ENCODE data around the gene MFAP3. TPM values are rescaled to one million over a fixed set of nuclear protein-coding genes. Genes with fewer than 3 reads are reported as not detected.
A peak's percentile ranks its signal among the peaks of the same experiment; 100 is the strongest.
"Not testable (repeated sequence)": the region's sequence is repeated elsewhere in the genome, so short reads cannot be mapped to it uniquely, and the experiment has no call there.

MFAP3 gene
- polyA plus RNA-seq, 5 donors: 21.0 to 43.2 (median 40.2) TPM

- DNase-seq: no peak
Observed at GRCh38 chr5:154047324-154047723, 8.6 kb downstream of the MFAP3 start.

- DNase-seq: no peak
Observed at GRCh38 chr5:154049636-154050035, 10.9 kb downstream of the MFAP3 start.

- no peak for DNase-seq
Observed at GRCh38 chr5:154053468-154053867, 14.7 kb downstream of the MFAP3 start.

GRCh38 chr5:154055201-154055600 lies 16.4 kb downstream of the MFAP3 start:
- no peak for DNase-seq

GRCh38 chr5:154058055-154059038 lies 19.6 kb downstream of the MFAP3 start:
- DNase-seq: no peak

DNA sequence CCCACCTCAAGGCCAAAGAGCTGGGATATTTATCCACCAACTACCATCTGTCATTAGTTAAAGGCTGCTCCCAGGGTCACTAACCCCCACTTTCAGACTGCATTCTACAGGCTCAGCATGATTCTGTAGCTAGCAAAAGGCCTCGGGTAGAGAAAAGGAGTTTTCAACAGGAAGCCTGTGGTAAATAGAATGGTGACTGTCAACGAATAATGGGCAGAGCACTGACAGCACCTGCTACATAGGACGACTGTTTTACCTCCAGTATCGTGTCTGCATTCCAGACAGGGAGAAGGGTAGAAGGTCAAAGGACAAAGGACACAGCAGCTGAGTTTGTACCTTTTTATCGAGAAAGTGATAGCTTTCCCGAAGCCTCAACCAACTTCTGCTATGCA lies 20.3 kb downstream of the MFAP3 start:
- no peak for DNase-seq

DNA sequence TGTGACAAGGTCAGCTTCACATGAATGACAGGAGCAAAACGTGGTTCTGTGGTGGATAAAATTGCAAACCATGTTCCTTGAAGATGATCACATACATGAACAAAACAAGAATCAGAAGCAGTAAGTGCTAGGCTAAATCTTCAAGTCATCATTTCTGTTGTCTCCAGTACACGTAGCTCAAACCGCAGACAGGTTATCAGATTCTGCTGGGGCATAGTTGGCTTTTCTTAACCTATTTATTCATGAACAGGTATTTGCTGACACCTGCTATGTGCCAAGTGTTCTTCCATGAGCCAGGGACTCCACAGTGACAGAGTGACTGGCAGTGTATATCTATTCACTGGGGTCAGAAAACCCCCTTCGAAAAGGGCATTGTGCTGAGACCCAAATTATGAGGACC lies 20.8 kb downstream of the MFAP3 start:
- no peak for DNase-seq

DNA sequence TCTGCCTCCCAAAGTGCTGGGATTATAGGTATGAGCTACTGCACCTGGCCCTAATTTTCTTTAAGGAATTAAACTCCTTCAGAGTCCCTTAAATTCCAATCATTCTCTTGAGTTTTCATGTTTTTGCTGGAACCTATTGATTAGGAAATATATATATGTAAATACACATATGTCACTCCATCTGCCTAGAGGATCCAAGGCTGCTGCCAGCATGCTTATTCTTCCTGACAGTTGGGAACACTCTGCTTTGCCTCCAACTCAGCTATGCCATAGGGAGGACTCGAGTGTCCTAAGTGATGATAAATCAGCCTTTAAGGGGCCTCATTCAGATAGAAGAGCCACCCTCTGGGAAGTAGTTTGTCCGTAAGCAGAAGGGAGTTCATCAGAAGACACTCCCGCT lies 21.8 kb downstream of the MFAP3 start:
- no peak for DNase-seq

DNA sequence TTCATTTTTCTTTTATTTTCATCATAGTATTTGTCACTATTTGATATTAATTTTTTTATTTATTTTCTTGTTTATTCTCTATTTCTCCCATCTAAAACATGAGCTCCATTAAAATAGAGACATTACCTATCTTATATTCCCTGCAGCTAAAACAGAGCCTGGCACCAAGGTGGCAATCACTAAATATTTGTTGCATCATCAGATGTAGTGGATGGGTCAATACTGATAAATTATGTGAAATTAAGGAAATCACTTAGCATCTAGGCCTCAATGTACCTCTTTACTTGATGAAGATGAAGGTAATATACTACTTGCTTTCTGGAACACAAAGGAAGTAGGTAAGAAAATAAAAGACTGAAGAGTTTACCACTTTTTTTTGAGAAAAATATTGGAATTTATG lies 24.6 kb downstream of the MFAP3 start:
- DNase-seq: no peak

- DNase-seq: no peak
Observed at GRCh38 chr5:154065971-154066370, 27.2 kb downstream of the MFAP3 start.

DNA sequence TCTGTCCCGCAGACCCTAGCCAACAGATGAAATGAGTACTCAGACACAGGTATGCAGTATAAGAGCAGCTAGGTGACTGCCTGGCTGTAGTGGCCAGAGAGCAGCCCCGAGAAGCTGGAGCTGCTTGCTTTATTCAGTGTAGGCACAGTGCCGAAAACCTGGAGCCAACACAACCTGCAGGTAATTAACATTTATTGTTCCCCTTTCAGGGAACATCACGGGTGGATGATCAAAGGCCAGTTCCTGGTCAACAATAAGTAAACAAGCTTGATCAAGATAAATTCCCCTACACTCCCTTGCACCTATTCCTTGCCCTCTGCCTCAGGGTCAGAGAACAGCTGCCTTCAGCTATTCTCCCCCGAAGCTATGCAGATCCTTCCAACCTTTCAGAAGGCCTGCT lies 31.1 kb downstream of the MFAP3 start:
- DNase-seq: not testable (repeated sequence)

DNA sequence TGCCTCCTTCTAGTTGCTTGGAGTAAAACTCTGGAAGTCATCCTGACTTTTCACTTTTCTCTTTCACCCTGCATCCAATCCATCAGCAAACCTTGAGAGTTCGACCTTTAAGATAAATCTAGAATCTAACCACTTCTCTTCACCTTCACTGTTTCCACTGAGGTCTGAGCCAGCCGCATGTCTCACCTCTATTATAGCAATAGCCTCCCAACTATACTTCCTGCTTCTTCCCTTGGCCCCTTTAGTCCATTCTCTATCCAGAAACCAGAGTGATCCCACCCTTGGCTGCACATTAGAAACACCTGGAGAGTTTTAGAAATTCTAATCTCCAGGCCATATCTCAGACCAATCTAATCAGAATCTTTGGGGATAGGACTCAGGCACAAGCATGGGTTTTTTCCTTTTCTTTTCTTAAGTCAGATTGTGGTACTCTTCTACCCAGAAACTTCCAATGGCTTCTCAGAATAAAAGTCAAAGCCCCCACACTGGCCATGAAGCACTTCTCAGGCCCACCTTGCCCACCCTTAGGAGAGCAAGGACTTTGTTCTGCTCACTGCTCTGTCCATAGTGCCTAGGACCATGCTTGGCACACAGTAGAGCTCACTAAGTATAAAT lies 33.1 kb downstream of the MFAP3 start:
- no peak for DNase-seq

GRCh38 chr5:154072414-154073171 lies 33.8 kb downstream of the MFAP3 start:
- DNase-seq: peak; percentile 63 to 78

DNA sequence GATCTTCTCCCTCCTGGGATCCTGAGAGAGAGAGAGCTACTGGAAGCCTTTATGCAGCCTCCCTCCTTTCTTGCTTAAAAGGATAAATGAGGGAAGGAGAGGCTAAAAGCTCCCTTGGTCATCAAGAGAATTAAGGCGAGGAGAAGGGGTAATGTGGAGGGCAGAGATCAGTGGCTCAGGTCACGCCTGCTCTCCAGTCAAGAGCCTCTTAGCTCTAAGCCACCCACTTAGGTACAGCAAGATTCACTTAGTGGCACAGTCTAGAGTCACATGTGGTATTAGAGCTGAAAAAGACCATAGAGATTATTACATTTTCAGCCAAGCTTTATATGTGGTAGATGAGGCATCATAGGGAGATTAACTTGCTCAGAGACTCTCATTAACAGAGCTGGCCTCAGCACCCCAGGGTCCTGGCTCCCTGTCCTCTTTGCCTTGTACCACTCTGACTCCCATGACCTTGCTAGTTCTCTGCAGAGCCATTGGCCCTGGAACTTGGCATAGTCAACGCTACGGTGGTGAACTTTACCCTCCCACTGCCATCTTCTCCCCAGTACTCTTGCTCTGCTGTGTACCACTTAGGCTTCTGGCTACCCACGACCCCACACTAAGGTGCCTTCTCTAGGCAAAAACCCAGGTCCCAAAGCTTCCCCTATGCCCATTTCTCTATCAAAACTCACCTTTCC lies 37.6 kb downstream of the MFAP3 start:
- DNase-seq: no peak

DNA sequence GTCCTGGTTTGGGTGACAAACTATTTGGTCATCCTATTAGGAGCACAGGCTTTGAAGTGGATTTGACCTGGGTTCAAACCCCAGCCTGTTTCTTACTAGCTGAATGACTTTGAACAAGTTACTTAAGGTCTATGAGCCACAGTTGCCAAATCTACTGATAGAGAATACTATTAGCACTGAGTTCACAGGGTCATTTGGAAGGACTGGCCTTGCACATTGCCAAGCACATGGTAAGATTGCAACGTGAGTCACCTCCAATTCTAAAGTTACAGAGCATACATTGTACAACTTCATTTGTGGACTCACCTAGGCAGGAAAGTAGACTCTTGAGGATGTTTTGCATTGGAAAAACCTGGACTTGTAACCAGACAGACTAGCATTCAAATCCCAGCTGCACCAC lies 38.9 kb downstream of the MFAP3 start:
- no peak for DNase-seq

GRCh38 chr5:154078272-154078671 lies 39.5 kb downstream of the MFAP3 start:
- DNase-seq: peak; percentile 23 to 26

GRCh38 chr5:154081246-154081645 lies 42.5 kb downstream of the MFAP3 start:
- no peak for DNase-seq

DNA sequence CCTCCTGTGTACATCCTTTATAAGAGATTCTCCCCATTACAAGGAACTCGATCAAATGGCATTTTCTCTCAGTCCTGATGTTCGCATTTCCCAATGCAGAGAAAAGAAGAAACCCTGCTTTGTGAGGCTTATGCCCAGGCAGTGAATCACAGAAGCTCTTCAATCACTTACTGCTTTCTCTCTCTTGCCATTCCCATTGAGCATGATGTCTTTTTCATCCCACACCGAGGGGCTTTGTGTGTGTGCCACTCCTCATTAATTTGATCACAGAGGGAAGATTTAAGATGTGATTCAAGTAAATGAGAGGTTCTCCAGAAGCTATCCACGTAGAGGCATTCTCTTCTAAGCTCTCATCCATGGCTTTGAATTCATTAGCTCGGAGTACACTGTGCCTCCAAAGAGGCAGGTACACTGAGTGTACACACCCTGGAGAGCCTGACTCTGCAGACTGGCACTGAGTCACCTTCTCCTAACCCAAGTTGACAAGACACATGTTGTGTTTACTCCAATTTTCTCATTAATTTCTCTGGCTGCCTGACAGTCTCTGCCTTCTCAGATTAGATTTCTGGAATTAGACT lies 45.4 kb downstream of the MFAP3 start:
- DNase-seq: no peak

GRCh38 chr5:154086146-154086545 lies 47.4 kb downstream of the MFAP3 start:
- DNase-seq: no peak

- DNase-seq: no peak
Observed at GRCh38 chr5:154086641-154087040, 47.9 kb downstream of the MFAP3 start.

GRCh38 chr5:154087260-154087659 lies 48.5 kb downstream of the MFAP3 start:
- no peak for DNase-seq

All from right lung (tissue), 5 donors.